Lower leg skin (tissue), 3 donors: Measurements from ENCODE around the gene GRID2.

Source experiments
- CTCF ChIP-seq, 3 donors: fragments of 450-650 bp; IDR thresholded peaks; one replicate each; pipeline ENCODE4 v1.5.1; 2016; ENCODE audit warnings: antibody characterized with exemption in 3 of 3, mild to moderate bottlenecking in 3 of 3, moderate library complexity in 2 of 3
- POLR2A ChIP-seq, 2 donors: fragments of 450-650 bp; IDR thresholded peaks; one replicate each; pipeline ENCODE4 v1.6.1; 2016 to 2017; ENCODE audit warnings: antibody characterized with exemption in 2 of 2, mild to moderate bottlenecking in 1 of 2, moderate library complexity in 1 of 2

- TF ChIP-seq CTCF (IDR thresholded peaks at IDR 0.05) (no peak), POLR2A (IDR thresholded peaks at IDR 0.05) (no peak)
Measured at GRCh38 chr4:93433840-93434239, 1130.1 kb downstream of the GRID2 start.
